Measurements from ENCODE around the gene OXCT1. TPM values are rescaled to one million over a fixed set of nuclear protein-coding genes. Genes with fewer than 3 reads are reported as not detected.

The OXCT1 gene
- total and polyA plus RNA-seq, 2 donors (not counting 3 experiments of a cell fraction or from before 2014, with no cell fraction given) = 12.8 to 37.4 TPM

DNA sequence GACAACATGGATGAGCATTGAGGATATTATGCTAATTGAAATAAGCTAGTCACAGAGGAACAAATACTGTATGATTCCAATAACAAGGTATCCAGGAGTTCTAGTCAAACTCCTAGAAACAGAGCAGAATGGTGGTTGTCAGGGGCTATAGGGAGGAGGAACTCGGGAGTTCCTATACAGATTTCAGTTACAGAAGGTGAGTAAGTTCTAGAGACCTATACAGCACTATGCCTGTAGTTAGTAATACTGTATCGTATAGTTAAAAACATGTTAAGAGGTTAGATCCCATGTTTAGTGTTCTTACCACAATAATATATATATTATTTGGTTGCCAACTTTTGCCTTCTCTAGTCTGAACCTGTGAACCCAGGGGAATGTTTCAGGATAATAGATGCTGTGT is 7.9 kb upstream of the OXCT1 start:
- no peaks in the 10 kb centered on the region for H3K9me1 ChIP-seq (replicated peaks; ENCODE audit: control insufficient read depth, extremely low read depth, insufficient read depth, low read length)
- H3K36me3 ChIP-seq (ENCODE audit: control insufficient read depth in 2 of 2, extremely low read depth in 1 of 2, insufficient read depth in 2 of 2, low read length in 2 of 2) = no peaks in the 10 kb centered on the region
- FAIRE-seq (no peak), DNase-seq (ENCODE audit: low read depth, low spot score) (no peak)
- no peaks in the 10 kb centered on the region for H4K20me1 ChIP-seq (replicated peaks; ENCODE audit: control insufficient read depth, extremely low read depth, insufficient read depth, low read length)
- no peaks in the 10 kb centered on the region for H3K9me3 ChIP-seq (replicated peaks; ENCODE audit: control insufficient read depth, insufficient read depth, low read length)
- peaks cover 4 to 18% of the 10 kb centered on the region in 2 experiments for H3K27me3 ChIP-seq (ENCODE audit: control insufficient read depth in 2 of 2, insufficient read depth in 2 of 2, low read length in 2 of 2)
- POLR2A ChIA-PET = no interaction called here
- H3K27ac ChIP-seq (ENCODE audit: insufficient read depth, low read depth, low read length) = no peak overlapping the region
- H3K9ac ChIP-seq (replicated peaks; ENCODE audit: extremely low read depth, insufficient read depth, low read length) = no peak overlapping the region
- no peaks in the 10 kb centered on the region for H3K4me1 ChIP-seq (ENCODE audit: control insufficient read depth, extremely low read depth, insufficient read depth, low read length)
- no peak for TF ChIP-seq CTCF (IDR thresholded peaks at IDR 0.05; ENCODE audit: extremely low read depth in 1 of 2, insufficient read depth in 1 of 2, low read depth in 1 of 2, low read length in 2 of 2)
- no peak for TF ChIP-seq MYC (IDR thresholded peaks at IDR 0.05; ENCODE audit: low read depth, low read length)
- no peak for TF ChIP-seq GATA2 (IDR thresholded peaks at IDR 0.05; ENCODE audit: insufficient read depth, insufficient read length, low read depth, low read length)
- TF ChIP-seq EZH2 (IDR thresholded peaks at IDR 0.05; ENCODE audit: borderline replicate concordance, low read depth, low read length, severe bottlenecking) = no peak
- H3K79me2 ChIP-seq (ENCODE audit: control insufficient read depth, insufficient read depth, low read length) = no peaks in the 10 kb centered on the region
- CTCF ChIA-PET = no interaction called here
- no peak overlapping the region for H3K4me2 ChIP-seq (ENCODE audit: insufficient read depth, low read length)
- intact Hi-C loops (cut with micrococcal nuclease) = no loop called here
- H3K4me3 ChIP-seq (replicated peaks in 1 of 3; ENCODE audit: insufficient read depth in 1 of 3, low read depth in 1 of 3, low read length in 3 of 3) = no peak overlapping the region
- no TSS peak for BruUV-seq (replicated peaks)
- dilution Hi-C loops (cut with MboI; ENCODE audit: extremely low pct_ligation_motif_present, low sequenced_read_pairs) = no loop called here
- H2AFZ ChIP-seq (ENCODE audit: low read depth, low read length) = no peak overlapping the region

GRCh38 chr5:41877408-41877807 is 7.2 kb upstream of the OXCT1 start:
- Histone ChIP-seq H4K20me1 (replicated peaks; ENCODE audit: control insufficient read depth, extremely low read depth, insufficient read depth, low read length) (no peaks in the 10 kb centered on the region), H3K4me1 (ENCODE audit: control insufficient read depth, extremely low read depth, insufficient read depth, low read length) (no peaks in the 10 kb centered on the region), H3K4me3 (replicated peaks in 1 of 3; ENCODE audit: insufficient read depth in 1 of 3, low read depth in 1 of 3, low read length in 3 of 3) (no peak overlapping the region), H3K9me1 (replicated peaks; ENCODE audit: control insufficient read depth, extremely low read depth, insufficient read depth, low read length) (no peaks in the 10 kb centered on the region), H2AFZ (ENCODE audit: low read depth, low read length) (no peak overlapping the region), H3K27me3 (ENCODE audit: control insufficient read depth in 2 of 2, insufficient read depth in 2 of 2, low read length in 2 of 2) (peaks cover 4 to 18% of the 10 kb centered on the region in 2 experiments), H3K9me3 (replicated peaks; ENCODE audit: control insufficient read depth, insufficient read depth, low read length) (no peaks in the 10 kb centered on the region), H3K27ac (ENCODE audit: insufficient read depth, low read depth, low read length) (no peak overlapping the region), H3K36me3 (ENCODE audit: control insufficient read depth in 2 of 2, extremely low read depth in 1 of 2, insufficient read depth in 2 of 2, low read length in 2 of 2) (no peaks in the 10 kb centered on the region), H3K9ac (replicated peaks; ENCODE audit: extremely low read depth, insufficient read depth, low read length) (no peak overlapping the region), H3K4me2 (ENCODE audit: insufficient read depth, low read length) (no peak overlapping the region), H3K79me2 (ENCODE audit: control insufficient read depth, insufficient read depth, low read length) (no peaks in the 10 kb centered on the region)
- POLR2A ChIA-PET = no interaction called here
- no TSS peak for BruUV-seq (replicated peaks)
- dilution Hi-C loops (cut with MboI; ENCODE audit: extremely low pct_ligation_motif_present, low sequenced_read_pairs) = no loop called here
- FAIRE-seq (no peak), DNase-seq (ENCODE audit: low read depth, low spot score) (no peak)
- CTCF ChIA-PET = no interaction called here
- TF ChIP-seq GATA2 (IDR thresholded peaks at IDR 0.05; ENCODE audit: insufficient read depth, insufficient read length, low read depth, low read length) (no peak), FOS (IDR thresholded peaks at IDR 0.05; ENCODE audit: borderline replicate concordance, insufficient read depth, low read length) (no peak), POLR2A (IDR thresholded peaks at IDR 0.05; ENCODE audit: low read depth, low read length) (no peak), EZH2 (IDR thresholded peaks at IDR 0.05; ENCODE audit: borderline replicate concordance, low read depth, low read length, severe bottlenecking) (no peak), MAX (IDR thresholded peaks at IDR 0.05; ENCODE audit: insufficient read depth, insufficient read length) (no peak), CTCF (IDR thresholded peaks at IDR 0.05; ENCODE audit: extremely low read depth in 1 of 2, insufficient read depth in 1 of 2, low read depth in 1 of 2, low read length in 2 of 2) (no peak), MYC (IDR thresholded peaks at IDR 0.05; ENCODE audit: low read depth, low read length) (no peak), POLR2AphosphoS5 (IDR thresholded peaks at IDR 0.05; ENCODE audit: insufficient read depth, low read depth, low read length) (no peak), JUN (IDR thresholded peaks at IDR 0.05; ENCODE audit: borderline replicate concordance, insufficient read depth, insufficient read length, low read depth) (no peak)
- intact Hi-C loops (cut with micrococcal nuclease) = no loop called here
